ENCODE data around the gene SYT6. TPM values are rescaled to one million over a fixed set of nuclear protein-coding genes. Genes with fewer than 3 reads are reported as not detected.

Gene SYT6
- total and polyA plus RNA-seq, 7 experiments from 2014 or later, result not detected

GRCh38 chr1:114192328-114192727 lies 38.7 kb upstream of the SYT6 start:
- Mint-ChIP-seq H3K27me3 (peaks cover 14 to 57% (median 43%) of the 10 kb centered on the region in 5 donors), H3K4me3 (no peak overlapping the region)
- intact Hi-C loops (cut with micrococcal nuclease), result no loop called here

GRCh38 chr1:114189398-114189797 lies 35.7 kb upstream of the SYT6 start:
- intact Hi-C loops (cut with micrococcal nuclease), result no loop called here
- Mint-ChIP-seq H3K4me3 (no peak overlapping the region), H3K27ac (no peak overlapping the region), H3K9me3 (peaks cover 0 to 4% (median under 1%) of the 10 kb centered on the region in 11 donors), H3K27me3 (peaks cover 1 to 38% (median 24%) of the 10 kb centered on the region in 5 donors), H3K36me3 (no peaks in the 10 kb centered on the region), H3K4me1 (no peaks in the 10 kb centered on the region)
- DNase-seq (no peak), ATAC-seq (no peak)
- ChIA-PET POLR2A (no interaction called here), CTCF (no interaction called here)
- Histone ChIP-seq H3K27me3 (ENCODE audit: control insufficient read depth in 2 of 2, insufficient read depth in 2 of 2, low read length in 2 of 2) (no peaks in the 10 kb centered on the region), H3K4me1 (ENCODE audit: control insufficient read depth in 2 of 2, insufficient read depth in 2 of 2, low read length in 2 of 2) (no peaks in the 10 kb centered on the region), H3K36me3 (ENCODE audit: control insufficient read depth in 2 of 3, insufficient read depth in 3 of 3, low read length in 3 of 3) (no peaks in the 10 kb centered on the region), H3K27ac (ENCODE audit: low read depth, low read length) (no peak overlapping the region), H3K9me3 (ENCODE audit: control insufficient read depth in 2 of 3, low read length in 3 of 3) (no peaks in the 10 kb centered on the region), H3K4me3 (ENCODE audit: low read length) (no peak overlapping the region)

More at GRCh38 chr1:114192328-114192727, 38.7 kb upstream of the SYT6 start:
- H3K4me1 Mint-ChIP-seq, result peaks cover 0 to 11% (median 4%) of the 10 kb centered on the region in 7 donors
- Histone ChIP-seq H3K4me3 (ENCODE audit: low read length) (no peak overlapping the region), H3K27ac (ENCODE audit: low read depth, low read length) (no peak overlapping the region), H3K9me3 (ENCODE audit: control insufficient read depth in 2 of 3, low read length in 3 of 3) (no peaks in the 10 kb centered on the region), H3K36me3 (ENCODE audit: control insufficient read depth in 2 of 3, insufficient read depth in 3 of 3, low read length in 3 of 3) (no peaks in the 10 kb centered on the region), H3K4me1 (ENCODE audit: control insufficient read depth in 2 of 2, insufficient read depth in 2 of 2, low read length in 2 of 2) (no peaks in the 10 kb centered on the region), H3K27me3 (ENCODE audit: control insufficient read depth in 2 of 2, insufficient read depth in 2 of 2, low read length in 2 of 2) (no peaks in the 10 kb centered on the region)
- ATAC-seq, result no peak
- peaks cover 0 to 3% (median 0%) of the 10 kb centered on the region in 11 donors for H3K9me3 Mint-ChIP-seq
- ChIA-PET POLR2A (no interaction called here), CTCF (no interaction called here)
- no peak for DNase-seq
- no peak overlapping the region for H3K27ac Mint-ChIP-seq
- no peaks in the 10 kb centered on the region for H3K36me3 Mint-ChIP-seq

- H3K27ac Mint-ChIP-seq, result no peak overlapping the region
- peaks cover 0 to 6% (median 0%) of the 10 kb centered on the region in 11 donors for H3K9me3 Mint-ChIP-seq
- ChIA-PET CTCF (interaction anchor here (0.5 kb wide), 1 partner anchor 858 kb away, joined by 5 read pairs; no protein-coding TSS in a partner anchor), POLR2A (no interaction called here)
- H3K4me3 ChIP-seq (ENCODE audit: low read length), result no peak overlapping the region
- ATAC-seq (no peak), DNase-seq (no peak)
- intact Hi-C loops (cut with micrococcal nuclease), result no loop called here
- no peaks in the 10 kb centered on the region for H3K27me3 ChIP-seq (ENCODE audit: control insufficient read depth in 2 of 2, insufficient read depth in 2 of 2, low read length in 2 of 2)
- no peaks in the 10 kb centered on the region for H3K4me1 ChIP-seq (ENCODE audit: control insufficient read depth in 2 of 2, insufficient read depth in 2 of 2, low read length in 2 of 2)
- no peak overlapping the region for H3K4me3 Mint-ChIP-seq
- H3K27ac ChIP-seq (ENCODE audit: low read depth, low read length), result no peak overlapping the region
- no peaks in the 10 kb centered on the region for H3K36me3 ChIP-seq (ENCODE audit: control insufficient read depth in 2 of 3, insufficient read depth in 3 of 3, low read length in 3 of 3)
- peaks cover 0 to 10% (median 4%) of the 10 kb centered on the region in 5 donors for H3K27me3 Mint-ChIP-seq
- H3K4me1 Mint-ChIP-seq, result no peaks in the 10 kb centered on the region
- no peaks in the 10 kb centered on the region for H3K36me3 Mint-ChIP-seq
- H3K9me3 ChIP-seq (ENCODE audit: control insufficient read depth in 2 of 3, low read length in 3 of 3), result no peaks in the 10 kb centered on the region
These were observed 27.7 kb upstream of the SYT6 start for GRCh38 chr1:114181356-114181755.

- H3K36me3 Mint-ChIP-seq, result no peaks in the 10 kb centered on the region
- H3K9me3 ChIP-seq (ENCODE audit: control insufficient read depth in 2 of 3, low read length in 3 of 3), result no peaks in the 10 kb centered on the region
- H3K27ac Mint-ChIP-seq, result no peak overlapping the region
- H3K27me3 Mint-ChIP-seq, result peaks cover 0 to 10% (median 4%) of the 10 kb centered on the region in 5 donors
- H3K4me3 Mint-ChIP-seq, result no peak overlapping the region
- ATAC-seq, result no peak
- DNase-seq, result no peak
- H3K27me3 ChIP-seq (ENCODE audit: control insufficient read depth in 2 of 2, insufficient read depth in 2 of 2, low read length in 2 of 2), result no peaks in the 10 kb centered on the region
- no peaks in the 10 kb centered on the region for H3K4me1 Mint-ChIP-seq
- ChIA-PET CTCF (no interaction called here), POLR2A (no interaction called here)
- intact Hi-C loops (cut with micrococcal nuclease), result no loop called here
- no peaks in the 10 kb centered on the region for H3K36me3 ChIP-seq (ENCODE audit: control insufficient read depth in 2 of 3, insufficient read depth in 3 of 3, low read length in 3 of 3)
- no peaks in the 10 kb centered on the region for H3K4me1 ChIP-seq (ENCODE audit: control insufficient read depth in 2 of 2, insufficient read depth in 2 of 2, low read length in 2 of 2)
- no peak overlapping the region for H3K27ac ChIP-seq (ENCODE audit: low read depth, low read length)
- H3K4me3 ChIP-seq (ENCODE audit: low read length), result no peak overlapping the region
- H3K9me3 Mint-ChIP-seq, result peaks cover 0 to 6% (median 0%) of the 10 kb centered on the region in 11 donors
These were observed 27.1 kb upstream of the SYT6 start for GRCh38 chr1:114180742-114181141.

- ChIA-PET CTCF (no interaction called here), POLR2A (no interaction called here)
- no peak for ATAC-seq
- Histone ChIP-seq H3K36me3 (ENCODE audit: control insufficient read depth in 2 of 3, insufficient read depth in 3 of 3, low read length in 3 of 3) (no peaks in the 10 kb centered on the region), H3K4me1 (ENCODE audit: control insufficient read depth in 2 of 2, insufficient read depth in 2 of 2, low read length in 2 of 2) (no peaks in the 10 kb centered on the region), H3K27ac (ENCODE audit: low read depth, low read length) (no peak overlapping the region), H3K9me3 (ENCODE audit: control insufficient read depth in 2 of 3, low read length in 3 of 3) (no peaks in the 10 kb centered on the region), H3K4me3 (ENCODE audit: low read length) (no peak overlapping the region), H3K27me3 (ENCODE audit: control insufficient read depth in 2 of 2, insufficient read depth in 2 of 2, low read length in 2 of 2) (no peaks in the 10 kb centered on the region)
- intact Hi-C loops (cut with micrococcal nuclease), result no loop called here
- Mint-ChIP-seq H3K4me1 (no peaks in the 10 kb centered on the region), H3K9me3 (peaks cover 0 to 2% (median 0%) of the 10 kb centered on the region in 11 donors), H3K27ac (no peak overlapping the region), H3K4me3 (no peak overlapping the region), H3K36me3 (no peaks in the 10 kb centered on the region), H3K27me3 (peaks cover 0 to 9% (median 0%) of the 10 kb centered on the region in 5 donors)
- DNase-seq, result no peak
These were observed 25.3 kb upstream of the SYT6 start for GRCh38 chr1:114178936-114179335.

- H3K9me3 Mint-ChIP-seq, result no peaks in the 10 kb centered on the region
- intact Hi-C loops (cut with micrococcal nuclease), result no loop called here
- no peaks in the 10 kb centered on the region for H3K9me3 ChIP-seq (ENCODE audit: control insufficient read depth in 2 of 3, low read length in 3 of 3)
- H3K36me3 ChIP-seq (ENCODE audit: control insufficient read depth in 2 of 3, insufficient read depth in 3 of 3, low read length in 3 of 3), result no peaks in the 10 kb centered on the region
- no peak overlapping the region for H3K27ac Mint-ChIP-seq
- no peaks in the 10 kb centered on the region for H3K36me3 Mint-ChIP-seq
- DNase-seq (no peak), ATAC-seq (no peak)
- ChIA-PET POLR2A (no interaction called here), CTCF (no interaction called here)
- H3K4me1 ChIP-seq (ENCODE audit: control insufficient read depth in 2 of 2, insufficient read depth in 2 of 2, low read length in 2 of 2), result no peaks in the 10 kb centered on the region
- H3K27me3 Mint-ChIP-seq, result peaks cover 0 to 9% (median 0%) of the 10 kb centered on the region in 5 donors
- no peak overlapping the region for H3K4me3 ChIP-seq (ENCODE audit: low read length)
- H3K27ac ChIP-seq (ENCODE audit: low read depth, low read length), result no peak overlapping the region
- no peaks in the 10 kb centered on the region for H3K4me1 Mint-ChIP-seq
- no peaks in the 10 kb centered on the region for H3K27me3 ChIP-seq (ENCODE audit: control insufficient read depth in 2 of 2, insufficient read depth in 2 of 2, low read length in 2 of 2)
- H3K4me3 Mint-ChIP-seq, result no peak overlapping the region
These were observed 23.6 kb upstream of the SYT6 start for GRCh38 chr1:114177282-114177681.

GRCh38 chr1:114176366-114176765 lies 22.7 kb upstream of the SYT6 start:
- DNase-seq, result no peak
- Mint-ChIP-seq H3K27me3 (peaks cover 0 to 9% (median 0%) of the 10 kb centered on the region in 5 donors), H3K4me1 (no peaks in the 10 kb centered on the region), H3K4me3 (no peak overlapping the region), H3K36me3 (no peaks in the 10 kb centered on the region), H3K9me3 (no peaks in the 10 kb centered on the region), H3K27ac (peak overlapping the region in 1 of 9 donors; percentile 42)
- Histone ChIP-seq H3K27me3 (ENCODE audit: control insufficient read depth in 2 of 2, insufficient read depth in 2 of 2, low read length in 2 of 2) (no peaks in the 10 kb centered on the region), H3K4me3 (ENCODE audit: low read length) (no peak overlapping the region), H3K27ac (ENCODE audit: low read depth, low read length) (no peak overlapping the region), H3K9me3 (ENCODE audit: control insufficient read depth in 2 of 3, low read length in 3 of 3) (no peaks in the 10 kb centered on the region), H3K4me1 (ENCODE audit: control insufficient read depth in 2 of 2, insufficient read depth in 2 of 2, low read length in 2 of 2) (no peaks in the 10 kb centered on the region), H3K36me3 (ENCODE audit: control insufficient read depth in 2 of 3, insufficient read depth in 3 of 3, low read length in 3 of 3) (no peaks in the 10 kb centered on the region)
- ChIA-PET POLR2A (no interaction called here), CTCF (no interaction called here)
- intact Hi-C loops (cut with micrococcal nuclease), result no loop called here
- ATAC-seq, result no peak

Data from naive thymus-derived CD4-positive, alpha-beta T cell (primary cell).